Measurements from ENCODE around the gene DIS3L2. TPM values are rescaled to one million over a fixed set of nuclear protein-coding genes. Genes with fewer than 3 reads are reported as not detected.

Gene DIS3L2
- total RNA-seq, 1 donor, result 30.7 TPM

- no peak for TF ChIP-seq CTCF (IDR thresholded peaks at IDR 0.05; ENCODE audit: insufficient read depth, low read depth, low read length)
- H3K4me3 ChIP-seq (ENCODE audit: low read depth, low read length), result no peak overlapping the region
- peak; percentile 89 for DNase-seq (ENCODE audit: low read depth)
These were observed 298.6 kb downstream of the DIS3L2 start for GRCh38 chr2:232260075-232260474.

- TF ChIP-seq CTCF (IDR thresholded peaks at IDR 0.05; ENCODE audit: insufficient read depth, low read depth, low read length), result no peak
- no peak for DNase-seq (ENCODE audit: low read depth)
- no peak overlapping the region for H3K4me3 ChIP-seq (ENCODE audit: low read depth, low read length)
These were observed 300.3 kb downstream of the DIS3L2 start for GRCh38 chr2:232261776-232262175.

GRCh38 chr2:232263295-232263694 lies 301.8 kb downstream of the DIS3L2 start:
- no peak for DNase-seq (ENCODE audit: low read depth)
- no peak overlapping the region for H3K4me3 ChIP-seq (ENCODE audit: low read depth, low read length)

GRCh38 chr2:232264081-232264480 lies 302.6 kb downstream of the DIS3L2 start:
- no peak overlapping the region for H3K4me3 ChIP-seq (ENCODE audit: low read depth, low read length)
- no peak for TF ChIP-seq CTCF (IDR thresholded peaks at IDR 0.05; ENCODE audit: insufficient read depth, low read depth, low read length)
- DNase-seq (ENCODE audit: low read depth), result no peak

More at GRCh38 chr2:232263295-232263694, 301.8 kb downstream of the DIS3L2 start:
- no peak for TF ChIP-seq CTCF (IDR thresholded peaks at IDR 0.05; ENCODE audit: insufficient read depth, low read depth, low read length)

GRCh38 chr2:232265329-232265728 lies 303.8 kb downstream of the DIS3L2 start:
- DNase-seq (ENCODE audit: low read depth), result no peak
- no peak overlapping the region for H3K4me3 ChIP-seq (ENCODE audit: low read depth, low read length)
- no peak for TF ChIP-seq CTCF (IDR thresholded peaks at IDR 0.05; ENCODE audit: insufficient read depth, low read depth, low read length)

GRCh38 chr2:232268636-232269165 lies 307.2 kb downstream of the DIS3L2 start:
- no peak for TF ChIP-seq CTCF (IDR thresholded peaks at IDR 0.05; ENCODE audit: insufficient read depth, low read depth, low read length)
- no peak for DNase-seq (ENCODE audit: low read depth)
- no peak overlapping the region for H3K4me3 ChIP-seq (ENCODE audit: low read depth, low read length)

- DNase-seq (ENCODE audit: low read depth), result no peak
- TF ChIP-seq CTCF (IDR thresholded peaks at IDR 0.05; ENCODE audit: insufficient read depth, low read depth, low read length), result no peak
- H3K4me3 ChIP-seq (ENCODE audit: low read depth, low read length), result no peak overlapping the region
These were observed 308.4 kb downstream of the DIS3L2 start for GRCh38 chr2:232269867-232270266.

All from fibroblast of villous mesenchyme (primary cell).